Stomach (tissue), 4 donors: Measurements from ENCODE around the gene NR2F1-AS1.

Experiments
- POLR2A ChIP-seq, 4 donors: fragments of 450-650 bp; IDR thresholded peaks; one replicate each; pipeline ENCODE4 v1.6.1; 2016; ENCODE audit warnings: antibody characterized with exemption in 4 of 4, control low read depth in 2 of 4, mild to moderate bottlenecking in 1 of 4, moderate library complexity in 1 of 4
- POLR2AphosphoS5 ChIP-seq, 3 donors: sonication (generic); formaldehyde crosslinking; IDR thresholded peaks; one replicate each; pipeline ENCODE4 v1.6.1; 2016; ENCODE audit warnings: antibody characterized with exemption in 3 of 3
- TF ChIP-seq, protein P1 (sequence below), 7 experiments: fragments of 450-650 bp in 4 of 7; fragments of 200-600 bp in 3 of 7; sonication (generic) in 3 of 7; IDR thresholded peaks; one replicate each; pipeline ENCODE4 v1.5.1; 2016 to 2019; ENCODE audit warnings: antibody characterized with exemption in 7 of 7, control low read depth in 2 of 7, mild to moderate bottlenecking in 1 of 7

DNA sequence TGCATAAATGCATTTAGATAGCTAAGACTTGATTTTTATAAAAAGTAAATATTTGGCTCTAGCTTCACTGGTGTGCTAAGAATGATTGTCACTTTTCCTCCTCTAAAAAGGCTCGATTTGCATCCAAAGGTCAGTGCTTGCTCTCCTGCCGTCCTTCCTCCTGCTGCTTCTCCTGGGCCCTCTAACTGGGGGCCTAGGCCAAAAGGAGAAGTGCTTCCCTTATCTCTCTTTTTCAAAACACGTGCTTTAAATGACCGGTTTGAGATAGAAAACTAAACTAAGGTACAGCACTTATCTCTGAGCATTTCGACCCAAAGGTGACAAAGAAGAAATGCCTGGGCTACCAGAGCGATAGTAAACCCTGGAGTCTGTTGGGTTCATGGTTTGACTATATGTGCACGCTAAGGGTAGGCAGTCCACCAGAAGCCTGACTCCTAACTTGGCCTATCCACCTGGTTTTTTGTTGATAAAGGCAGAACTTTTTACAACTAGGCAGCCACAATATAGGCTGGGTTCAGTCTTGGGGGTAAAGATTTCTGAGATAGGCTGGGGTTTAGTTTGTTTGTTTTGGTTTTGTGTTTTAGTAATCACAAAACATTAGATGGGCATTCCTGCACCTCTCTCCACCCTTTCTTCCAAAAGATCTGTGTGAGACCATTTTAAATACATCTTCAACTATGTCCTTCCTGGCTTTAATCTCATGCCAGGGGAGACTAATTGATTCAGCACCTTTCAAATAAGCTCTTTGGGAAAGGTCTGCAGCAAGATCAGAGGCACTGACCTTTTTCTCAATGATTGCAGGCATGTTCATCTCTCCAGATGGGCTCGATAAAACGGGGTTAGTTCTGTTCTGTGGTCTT, 3.8 kb downstream of the NR2F1-AS1 start:
- TF ChIP-seq, protein P1, sequence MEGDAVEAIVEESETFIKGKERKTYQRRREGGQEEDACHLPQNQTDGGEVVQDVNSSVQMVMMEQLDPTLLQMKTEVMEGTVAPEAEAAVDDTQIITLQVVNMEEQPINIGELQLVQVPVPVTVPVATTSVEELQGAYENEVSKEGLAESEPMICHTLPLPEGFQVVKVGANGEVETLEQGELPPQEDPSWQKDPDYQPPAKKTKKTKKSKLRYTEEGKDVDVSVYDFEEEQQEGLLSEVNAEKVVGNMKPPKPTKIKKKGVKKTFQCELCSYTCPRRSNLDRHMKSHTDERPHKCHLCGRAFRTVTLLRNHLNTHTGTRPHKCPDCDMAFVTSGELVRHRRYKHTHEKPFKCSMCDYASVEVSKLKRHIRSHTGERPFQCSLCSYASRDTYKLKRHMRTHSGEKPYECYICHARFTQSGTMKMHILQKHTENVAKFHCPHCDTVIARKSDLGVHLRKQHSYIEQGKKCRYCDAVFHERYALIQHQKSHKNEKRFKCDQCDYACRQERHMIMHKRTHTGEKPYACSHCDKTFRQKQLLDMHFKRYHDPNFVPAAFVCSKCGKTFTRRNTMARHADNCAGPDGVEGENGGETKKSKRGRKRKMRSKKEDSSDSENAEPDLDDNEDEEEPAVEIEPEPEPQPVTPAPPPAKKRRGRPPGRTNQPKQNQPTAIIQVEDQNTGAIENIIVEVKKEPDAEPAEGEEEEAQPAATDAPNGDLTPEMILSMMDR (IDR thresholded peaks at IDR 0.05) = no peak
- TF ChIP-seq POLR2A (IDR thresholded peaks at IDR 0.05) (no peak), POLR2AphosphoS5 (IDR thresholded peaks at IDR 0.05) (no peak)
